Activated naive CD4-positive, alpha-beta T cell treated with Interleukin-2 at 50 U/mL for 16 hours (primary cell): ENCODE data around the gene CXCR2.
"Not testable (repeated sequence)": the region's sequence is repeated elsewhere in the genome, so short reads cannot be mapped to it uniquely, and the experiment has no call there.

Experiments
- DNase-seq: peaks from one replicate; pipeline ENCODE4 v3.0.0-alpha.2; 2020

Gene CXCR2

GRCh38 chr2:218125626-218126080 lies at the start of gene CXCR2:
TSS of gene CXCR2 (plus strand) at chr2:218126028. CDS start at chr2:218134802, 8,774 bp downstream.
- DNase-seq: no peak

GRCh38 chr2:218077464-218078216 lies 48.2 kb upstream of the CXCR2 start:
- DNase-seq: no peak

GRCh38 chr2:218079943-218080913 lies 45.6 kb upstream of the CXCR2 start:
- no peak for DNase-seq

- no peak for DNase-seq
Observed at GRCh38 chr2:218081063-218081462, 44.8 kb upstream of the CXCR2 start.

- DNase-seq: no peak
Observed at GRCh38 chr2:218081695-218082094, 44.1 kb upstream of the CXCR2 start.

- no peak for DNase-seq
Observed at GRCh38 chr2:218082586-218083351, 43.1 kb upstream of the CXCR2 start.

- no peak for DNase-seq
Observed at GRCh38 chr2:218083352-218083676, 42.5 kb upstream of the CXCR2 start.

GRCh38 chr2:218086478-218086877 lies 39.4 kb upstream of the CXCR2 start:
- DNase-seq: no peak

GRCh38 chr2:218089259-218089658 lies 36.6 kb upstream of the CXCR2 start:
- no peak for DNase-seq

GRCh38 chr2:218091746-218092145 lies 34.1 kb upstream of the CXCR2 start:
- DNase-seq: no peak

GRCh38 chr2:218093879-218094278 lies 31.9 kb upstream of the CXCR2 start:
- no peak for DNase-seq

GRCh38 chr2:218095853-218096252 lies 30.0 kb upstream of the CXCR2 start:
- DNase-seq: no peak

- DNase-seq: no peak
Observed at GRCh38 chr2:218097975-218098374, 27.9 kb upstream of the CXCR2 start.

GRCh38 chr2:218108834-218109233 lies 17.0 kb upstream of the CXCR2 start:
- DNase-seq: not testable (repeated sequence)

- DNase-seq: not testable (repeated sequence)
Observed at GRCh38 chr2:218121789-218122188, 4.0 kb upstream of the CXCR2 start.

- DNase-seq: not testable (repeated sequence)
Observed at GRCh38 chr2:218122286-218122685, 3.5 kb upstream of the CXCR2 start.

GRCh38 chr2:218123986-218124385 lies 1.8 kb upstream of the CXCR2 start:
- no peak for DNase-seq

- DNase-seq: no peak
Observed at GRCh38 chr2:218125095-218125494, 733 bp upstream of the CXCR2 start.

GRCh38 chr2:218127929-218128455 lies 2.2 kb downstream of the CXCR2 start:
- DNase-seq: no peak

GRCh38 chr2:218128781-218129457 lies 3.1 kb downstream of the CXCR2 start:
- DNase-seq: no peak

GRCh38 chr2:218129458-218130135 lies 3.8 kb downstream of the CXCR2 start:
- DNase-seq: no peak

- DNase-seq: no peak
Observed at GRCh38 chr2:218130377-218130776, 4.5 kb downstream of the CXCR2 start.
